DND-41 (cell line): Measurements from ENCODE around the gene DYNLT4.

Source experiments
- ATAC-seq: fragments of 200-7000 bp; cut with Tn5 transposase; 3 replicates; pipeline ENCODE4 v1.9.1; 2021; ENCODE audit warnings: low read depth; ENCODE audit not compliant: insufficient read depth
- DNase-seq: peaks from one replicate; pipeline ENCODE4 v3.0.0-alpha.2; 2020
- H2AFZ ChIP-seq: 2 replicates; pipeline ENCODE4 v1.6.0; 2012; ENCODE audit warnings: low read depth, low read length
- H3K27ac ChIP-seq: 2 replicates; pipeline ENCODE4 v1.5.1; 2012; ENCODE audit warnings: low read length, inconsistent platforms
- H3K27me3 ChIP-seq: fragments of 200-600 bp; sonication (generic); 2 replicates; pipeline ENCODE4 v1.6.0; 2012; ENCODE audit warnings: low read length, mild to moderate bottlenecking, inconsistent platforms; ENCODE audit not compliant: insufficient read depth, poor library complexity
- H3K36me3 ChIP-seq: 2 replicates; pipeline ENCODE4 v1.5.1; 2012; ENCODE audit warnings: low read length, inconsistent platforms; ENCODE audit not compliant: insufficient read depth
- H3K4me1 ChIP-seq: 2 replicates; pipeline ENCODE4 v1.5.1; 2012; ENCODE audit warnings: mild to moderate bottlenecking, low read length; ENCODE audit not compliant: insufficient read depth
- H3K4me2 ChIP-seq: 2 replicates; pipeline ENCODE4 v1.6.0; 2012; ENCODE audit warnings: mild to moderate bottlenecking, moderate library complexity, low read length, inconsistent platforms; ENCODE audit not compliant: insufficient read depth
- H3K4me3 ChIP-seq, 2 experiments: fragments of 200-600 bp in 1 of 2; shearing (Covaris generic) in 1 of 2; 2 replicates each; pipeline ENCODE4 v1.5.1; 2012 to 2016; ENCODE audit warnings: inconsistent platforms in 2 of 2, low read length in 2 of 2, mild to moderate bottlenecking in 2 of 2, low read depth in 1 of 2, moderate library complexity in 1 of 2
- H3K79me2 ChIP-seq: 2 replicates; pipeline ENCODE4 v1.6.0; 2012; ENCODE audit warnings: low read length, inconsistent platforms; ENCODE audit not compliant: insufficient read depth
- H3K9ac ChIP-seq: 2 replicates; pipeline ENCODE4 v1.6.0; 2012; ENCODE audit warnings: low read depth, mild to moderate bottlenecking, inconsistent platforms, low read length, moderate library complexity
- H3K9me3 ChIP-seq: 2 replicates; pipeline ENCODE4 v1.5.1; 2012; ENCODE audit warnings: low read length, moderate library complexity, mild to moderate bottlenecking, inconsistent platforms; ENCODE audit not compliant: insufficient read depth, severe bottlenecking
- H4K20me1 ChIP-seq: 2 replicates; pipeline ENCODE4 v1.6.0; 2012; ENCODE audit warnings: low read length; ENCODE audit not compliant: insufficient read depth
- EZH2 ChIP-seq: IDR thresholded peaks from 3 replicates; pipeline ENCODE4 v1.6.1; 2012; ENCODE audit warnings: borderline replicate concordance, low read depth, mild to moderate bottlenecking, moderate library complexity, low read length, inconsistent platforms; ENCODE audit not compliant: severe bottlenecking
- TF ChIP-seq, protein P1 (sequence below): IDR thresholded peaks from 2 replicates; pipeline ENCODE4 v1.5.1; 2012; ENCODE audit warnings: borderline replicate concordance, low read length, moderate library complexity, mild to moderate bottlenecking; ENCODE audit not compliant: poor library complexity, severe bottlenecking; ENCODE audit errors: extremely low read depth

The DYNLT4 gene

DNA sequence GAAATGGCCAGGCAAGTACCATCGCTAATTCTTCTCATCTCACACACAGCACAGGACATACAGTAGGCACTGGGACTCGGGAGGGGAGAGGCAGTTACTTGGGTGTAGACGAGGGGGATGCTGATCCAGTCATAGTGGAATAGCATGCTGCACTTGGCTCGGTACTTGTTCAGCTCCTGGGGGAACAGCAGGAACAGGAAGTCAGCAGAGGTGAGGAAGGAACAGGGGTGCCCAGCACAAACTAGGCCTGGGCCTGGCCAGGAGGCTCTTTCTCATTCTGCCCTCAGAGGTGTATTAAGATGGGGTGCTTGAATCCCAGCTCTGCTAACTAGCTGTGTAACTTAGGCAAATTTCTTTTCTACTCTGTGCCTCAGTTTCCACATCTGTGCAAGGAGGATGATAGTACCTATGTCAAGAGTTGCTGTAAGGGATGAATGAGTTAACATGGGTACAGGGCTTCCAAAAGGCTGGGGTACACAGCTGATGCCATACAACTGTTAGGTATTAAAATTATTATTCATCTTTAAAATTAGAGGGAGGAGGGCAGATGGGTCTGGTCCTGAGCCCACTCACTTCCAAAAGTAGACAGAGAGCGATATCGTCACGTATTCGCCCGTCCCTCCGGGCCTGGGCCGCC, 21.5 kb downstream of the DYNLT4 start:
- Histone ChIP-seq H3K4me3 (no peak overlapping the region), H3K27ac (no peak overlapping the region), H3K27me3 (no peaks in the 10 kb centered on the region), H3K9ac (no peak overlapping the region), H3K4me1 (no peaks in the 10 kb centered on the region), H3K9me3 (no peaks in the 10 kb centered on the region), H3K79me2 (no peaks in the 10 kb centered on the region), H4K20me1 (0 out of 2 replicates have a peak, but pooled peaks cover 3% of the 10 kb centered on the region), H2AFZ (no peak overlapping the region), H3K4me2 (no peak overlapping the region), H3K36me3 (peaks cover 8% of the 10 kb centered on the region; the same call in 1 of the 2 replicates)
- TF ChIP-seq EZH2: no peak
- TF ChIP-seq, protein P1, sequence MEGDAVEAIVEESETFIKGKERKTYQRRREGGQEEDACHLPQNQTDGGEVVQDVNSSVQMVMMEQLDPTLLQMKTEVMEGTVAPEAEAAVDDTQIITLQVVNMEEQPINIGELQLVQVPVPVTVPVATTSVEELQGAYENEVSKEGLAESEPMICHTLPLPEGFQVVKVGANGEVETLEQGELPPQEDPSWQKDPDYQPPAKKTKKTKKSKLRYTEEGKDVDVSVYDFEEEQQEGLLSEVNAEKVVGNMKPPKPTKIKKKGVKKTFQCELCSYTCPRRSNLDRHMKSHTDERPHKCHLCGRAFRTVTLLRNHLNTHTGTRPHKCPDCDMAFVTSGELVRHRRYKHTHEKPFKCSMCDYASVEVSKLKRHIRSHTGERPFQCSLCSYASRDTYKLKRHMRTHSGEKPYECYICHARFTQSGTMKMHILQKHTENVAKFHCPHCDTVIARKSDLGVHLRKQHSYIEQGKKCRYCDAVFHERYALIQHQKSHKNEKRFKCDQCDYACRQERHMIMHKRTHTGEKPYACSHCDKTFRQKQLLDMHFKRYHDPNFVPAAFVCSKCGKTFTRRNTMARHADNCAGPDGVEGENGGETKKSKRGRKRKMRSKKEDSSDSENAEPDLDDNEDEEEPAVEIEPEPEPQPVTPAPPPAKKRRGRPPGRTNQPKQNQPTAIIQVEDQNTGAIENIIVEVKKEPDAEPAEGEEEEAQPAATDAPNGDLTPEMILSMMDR: no peak
- no peak for ATAC-seq
- DNase-seq: no peak

DNA sequence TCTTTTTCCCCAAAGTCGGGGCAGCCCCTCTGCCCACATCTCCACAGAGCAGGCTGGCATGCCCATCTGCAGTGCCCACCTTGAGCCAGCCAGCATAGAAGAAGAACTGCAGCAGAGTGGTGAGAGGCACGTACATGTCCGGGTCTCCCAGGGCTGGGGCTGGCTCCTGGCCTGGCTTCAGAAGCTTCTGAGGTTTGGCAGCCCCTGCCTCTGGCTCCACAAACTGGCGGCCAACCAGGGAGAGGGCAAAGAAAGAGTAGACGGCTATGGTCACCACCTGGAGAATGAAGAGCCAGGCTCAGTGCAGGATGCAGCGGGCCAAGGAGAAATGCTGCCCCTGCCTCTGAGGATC, 22.1 kb downstream of the DYNLT4 start:
- ATAC-seq: no peak
- H3K9ac ChIP-seq: no peak overlapping the region
- H3K27me3 ChIP-seq: no peaks in the 10 kb centered on the region
- no peak overlapping the region for H3K4me2 ChIP-seq
- no peak overlapping the region for H3K27ac ChIP-seq
- no peak for DNase-seq
- peaks cover 14% of the 10 kb centered on the region for H3K36me3 ChIP-seq
- H3K4me1 ChIP-seq: no peaks in the 10 kb centered on the region
- no peaks in the 10 kb centered on the region for H3K9me3 ChIP-seq
- TF ChIP-seq, protein P1: no peak
- TF ChIP-seq EZH2: no peak
- no peaks in the 10 kb centered on the region for H3K79me2 ChIP-seq
- H2AFZ ChIP-seq: no peak overlapping the region
- H4K20me1 ChIP-seq: 0 out of 2 replicates have a peak, but pooled peaks cover 3% of the 10 kb centered on the region
- H3K4me3 ChIP-seq: no peak overlapping the region

DNA sequence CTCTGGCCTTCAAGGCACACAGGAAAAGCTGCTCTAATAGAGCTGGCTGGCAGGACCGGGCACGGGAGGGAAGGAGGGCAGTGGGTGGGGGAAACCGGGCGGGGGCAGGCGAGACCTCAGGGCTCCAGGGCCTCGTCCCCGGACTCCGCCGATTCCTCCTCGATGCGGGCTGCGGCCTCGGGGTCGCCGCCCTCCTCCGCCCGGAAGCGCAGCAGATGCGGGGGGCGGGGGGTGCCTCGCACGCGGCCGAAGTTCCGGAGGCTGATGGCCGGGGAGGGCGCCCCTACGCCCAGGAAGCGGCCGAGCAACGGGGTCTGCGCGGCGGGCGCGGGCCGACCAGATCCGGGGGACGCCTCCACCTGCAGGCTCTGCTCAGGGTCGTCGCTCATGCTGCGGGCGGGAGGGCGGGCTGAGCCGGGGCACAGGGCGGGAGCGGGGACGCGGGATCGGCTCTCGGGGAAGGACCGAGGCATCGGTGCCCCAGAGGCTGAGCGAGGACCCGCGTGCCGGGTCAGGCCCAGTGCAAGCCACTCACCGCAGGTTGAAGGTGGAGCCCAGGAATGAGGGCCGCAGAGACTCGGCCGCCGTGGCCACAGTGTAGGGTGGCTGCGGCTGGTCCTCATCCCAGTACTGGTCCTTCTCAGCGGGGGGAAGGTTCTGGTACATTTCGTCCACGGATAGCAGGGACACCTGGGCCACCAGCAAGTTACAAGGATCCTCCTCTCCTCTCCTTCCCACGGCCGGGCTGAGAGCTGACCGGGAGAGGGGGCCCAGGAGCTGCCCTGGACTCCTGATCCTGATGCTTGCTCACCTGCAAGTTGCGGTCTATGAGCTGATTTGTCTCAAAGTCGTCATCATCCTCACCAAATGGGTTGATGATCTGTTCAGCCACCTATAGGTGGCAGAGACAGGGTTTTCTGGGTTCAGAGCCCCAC, 22.8 kb downstream of the DYNLT4 start:
- TF ChIP-seq, protein P1: no peak
- TF ChIP-seq EZH2: no peak
- no peak overlapping the region for H3K27ac ChIP-seq
- H3K36me3 ChIP-seq: peaks cover 21% of the 10 kb centered on the region
- no peaks in the 10 kb centered on the region for H3K27me3 ChIP-seq
- H3K4me2 ChIP-seq: no peak overlapping the region
- H3K9me3 ChIP-seq: no peaks in the 10 kb centered on the region
- H3K4me3 ChIP-seq: no peak overlapping the region
- ATAC-seq (no peak), DNase-seq (no peak)
- H3K9ac ChIP-seq: no peak overlapping the region
- no peaks in the 10 kb centered on the region for H3K4me1 ChIP-seq
- H4K20me1 ChIP-seq: 0 out of 2 replicates have a peak, but pooled peaks cover 3% of the 10 kb centered on the region
- no peaks in the 10 kb centered on the region for H3K79me2 ChIP-seq
- no peak overlapping the region for H2AFZ ChIP-seq
